ENCODE results near the gene C2CD4D. TPM values are rescaled to one million over a fixed set of nuclear protein-coding genes. Genes with fewer than 3 reads are reported as not detected.

The C2CD4D gene
- total RNA-seq, 1 experiment from 2014 or later = 5.2 TPM

DNA sequence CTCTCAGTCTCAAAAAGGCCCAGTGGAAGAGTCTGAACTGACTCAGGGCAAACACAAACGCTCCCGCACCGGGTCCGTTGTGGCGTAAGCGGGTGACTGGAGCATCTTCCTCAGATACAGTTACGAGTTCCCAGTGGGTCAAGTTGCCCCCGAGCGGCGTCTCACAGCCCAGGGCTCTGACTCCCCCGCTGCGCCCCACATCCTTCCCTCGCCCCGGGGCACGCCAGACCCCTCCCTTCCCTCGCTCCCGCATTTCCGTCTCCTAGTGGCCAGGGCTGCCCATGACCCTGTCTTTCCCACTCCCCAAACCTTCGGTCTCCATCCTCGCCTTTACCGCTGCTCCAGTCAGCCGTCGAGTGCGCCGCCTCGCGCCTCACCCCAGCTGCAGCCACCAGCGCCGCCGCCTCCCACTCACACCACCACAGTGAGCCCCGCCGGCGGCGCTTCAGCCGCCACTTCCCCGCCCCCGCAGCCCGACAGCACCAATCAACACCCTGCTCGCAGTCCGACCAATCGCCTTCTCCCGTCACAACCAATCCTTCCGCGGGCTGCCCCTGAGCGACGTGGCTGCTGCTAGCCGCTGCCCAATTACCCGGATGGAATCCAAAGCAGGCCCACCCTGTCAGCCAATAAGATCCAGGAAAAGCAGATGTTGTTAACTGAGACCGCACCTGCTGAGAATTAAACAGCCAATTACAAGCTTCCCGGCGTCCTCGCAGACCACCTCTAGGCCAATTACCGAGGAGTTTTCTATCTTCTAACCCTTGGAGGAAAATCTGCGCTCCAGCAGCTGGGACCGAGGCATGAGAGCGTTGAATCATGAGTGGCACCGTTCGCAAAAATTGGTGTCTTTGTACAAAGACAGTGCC is 49.3 kb downstream of the C2CD4D start, which contains the start of gene TDRKH:
TDRKH (minus strand) TSS at position 430 of the 869 bp plus-strand sequence. CDS start 7,478 bp downstream, outside the sequence.
- peak; percentile 98 for DNase-seq (ENCODE audit: low spot score)

Small RNAs within 50 kb of the gene (small RNA-seq; reads per million reads assigned to genes)
- gene RF00019 = not detected

Other genes starting within 250 kb of the C2CD4D start
- 13.3 and 13.9 TPM in 2 replicates for gene SNX27, start 227.8 kb downstream of the C2CD4D start, total RNA-seq (2014; rRNA removed; shearing (Covaris generic))
- gene CELF3, start 123.0 kb downstream of the C2CD4D start, total RNA-seq (2014; rRNA removed; shearing (Covaris generic)) = 0.08 and 0.97 TPM in 2 replicates
- not detected in 2 replicates for gene RIIAD1, start 118.3 kb downstream of the C2CD4D start, total RNA-seq (2014; rRNA removed; shearing (Covaris generic))
- 122 and 193 TPM in 2 replicates for gene MRPL9, start 76.3 kb downstream of the C2CD4D start, total RNA-seq (2014; rRNA removed; shearing (Covaris generic))
- 6.8 and 9.3 TPM in 2 replicates for gene TDRKH, start 49.3 kb downstream of the C2CD4D start, total RNA-seq (2014; rRNA removed; shearing (Covaris generic))
- not detected in 2 replicates for gene LINGO4, start 34.4 kb downstream of the C2CD4D start, total RNA-seq (2014; rRNA removed; shearing (Covaris generic))
- gene RORC, start 8.0 kb downstream of the C2CD4D start, total RNA-seq (2014; rRNA removed; shearing (Covaris generic)) = 0.33 and 1.1 TPM in 2 replicates
- gene THEM5, start 13.9 kb upstream of the C2CD4D start, total RNA-seq (2014; rRNA removed; shearing (Covaris generic)) = not detected in 2 replicates
- gene THEM4, start 69.7 kb upstream of the C2CD4D start, total RNA-seq (2014; rRNA removed; shearing (Covaris generic)) = 12.2 and 14.8 TPM in 2 replicates
- gene S100A10, start 154.0 kb upstream of the C2CD4D start, total RNA-seq (2014; rRNA removed; shearing (Covaris generic)) = 279 and 305 TPM in 2 replicates
- 326 and 331 TPM in 2 replicates for gene S100A11, start 197.2 kb upstream of the C2CD4D start, total RNA-seq (2014; rRNA removed; shearing (Covaris generic))
- not detected in 2 replicates for gene TCHHL1, start 249.2 kb upstream of the C2CD4D start, total RNA-seq (2014; rRNA removed; shearing (Covaris generic))

Measured in HT-29 (cell line).